ENCODE results near the gene KHDC4.

Gene KHDC4

GRCh38 chr1:155934097-155934935 lies at the start of gene KHDC4 (continued):
- TF ChIP-seq ZEB2 (tag by site-specific recombination; IDR thresholded peaks at IDR 0.05), result peak; percentile 69

- peaks cover 18% of the 10 kb centered on the region for H3K4me1 ChIP-seq (ENCODE audit: control insufficient read depth, insufficient read depth, low read length)
- peak overlapping the region; percentile 65 for H3K27ac ChIP-seq (ENCODE audit: extremely low read depth, low read depth, low read length)
- peak overlapping the region; percentile 11; the same call in 1 of the 2 replicates for H3K4me3 ChIP-seq (ENCODE audit: low read depth, low read length)
- ChIA-PET POLR2A (interaction anchor here (0.5 to 2.3 kb wide), 11 partner anchors 8 to 454 kb away, joined by 3 to 9 read pairs (median 4); partner anchors contain the start of gene KHDC4), CTCF (interaction anchor here (1.1 to 2.7 kb wide), 8 partner anchors 17 to 83 kb away, joined by 3 to 24 read pairs (median 6); partner anchors contain the start of genes KHDC4 and RAB25)
- no peaks in the 10 kb centered on the region for H3K9me3 ChIP-seq (ENCODE audit: control insufficient read depth, insufficient read depth, low read depth, low read length)
- H3K36me3 ChIP-seq (ENCODE audit: control insufficient read depth in 2 of 2, insufficient read depth in 1 of 2, low read length in 2 of 2), result no peaks in the 10 kb centered on the region
- TF ChIP-seq ZBTB1 (tag by site-specific recombination; IDR thresholded peaks at IDR 0.05) (no peak), MZF1 (tag by site-specific recombination; IDR thresholded peaks at IDR 0.05; ENCODE audit: borderline replicate concordance) (peak; percentile 97), ZNF768 (tag by site-specific recombination; IDR thresholded peaks at IDR 0.05) (0 out of 2 replicates have a peak, but pooled peaks have one; percentile 39), ZNF404 (tag by site-specific recombination; IDR thresholded peaks at IDR 0.05) (no peak), ZNF184 (tag by site-specific recombination; IDR thresholded peaks at IDR 0.05) (no peak), ZNF174 (tag by site-specific recombination; IDR thresholded peaks at IDR 0.05) (no peak), ATF2 (tag by site-specific recombination; IDR thresholded peaks at IDR 0.05; ENCODE audit: low read depth) (peak; percentile 86), ZNF792 (tag by site-specific recombination; IDR thresholded peaks at IDR 0.05) (no peak), HOXA7 (CRISPR knock-in tag; IDR thresholded peaks at IDR 0.05; ENCODE audit: borderline replicate concordance) (no peak), ZNF23 (tag by site-specific recombination; IDR thresholded peaks at IDR 0.05; ENCODE audit: borderline replicate concordance) (no peak), ZNF785 (tag by site-specific recombination; IDR thresholded peaks at IDR 0.05) (no peak), IKZF3 (tag by site-specific recombination; IDR thresholded peaks at IDR 0.05) (peak; percentile 40; the same call in 1 of the 2 replicates), PRDM4 (tag by site-specific recombination; IDR thresholded peaks at IDR 0.05) (peak; percentile 62; the same call in 1 of the 2 replicates), CTCF (tag by site-specific recombination; IDR thresholded peaks at IDR 0.05) (0 out of 2 replicates have a peak, but pooled peaks have one; percentile 21), ZBTB17 (tag by site-specific recombination; IDR thresholded peaks at IDR 0.05) (peak; percentile 98), ZNF26 (tag by site-specific recombination; IDR thresholded peaks at IDR 0.05) (no peak), ZSCAN16 (tag by site-specific recombination; IDR thresholded peaks at IDR 0.05) (no peak), ZNF704 (tag by site-specific recombination; IDR thresholded peaks at IDR 0.05) (no peak), ZNF645 (tag by site-specific recombination; IDR thresholded peaks at IDR 0.05) (no peak), ZNF10 (tag by site-specific recombination; IDR thresholded peaks at IDR 0.05) (peak; percentile 67; the same call in 1 of the 2 replicates)
These were observed 49.2 kb upstream of the KHDC4 start for GRCh38 chr1:155983191-155984024.

Data from HEK293 (cell line).